Measurements from ENCODE around the gene HS2ST1.

- no peak for TF ChIP-seq TAF1 (IDR thresholded peaks at IDR 0.05; ENCODE audit: borderline replicate concordance, low read depth, low read length)
- TF ChIP-seq POLR2A (IDR thresholded peaks at IDR 0.05; ENCODE audit: low read depth, low read length): no peak
- no peak for TF ChIP-seq POLR2AphosphoS5 (IDR thresholded peaks at IDR 0.05; ENCODE audit: low read depth, low read length)
Observed at GRCh38 chr1:86981482-86982213, 67.2 kb downstream of the HS2ST1 start.
